Spleen (tissue), 11 donors: Measurements from ENCODE around the gene ATL1. TPM values are rescaled to one million over a fixed set of nuclear protein-coding genes. Genes with fewer than 3 reads are reported as not detected.
A peak's percentile ranks its signal among the peaks of the same experiment; 100 is the strongest.

Source experiments
- DNase-seq: peaks from one replicate; pipeline ENCODE4 v3.0.0-alpha.2; 2020
- H3K27ac ChIP-seq, 8 donors: fragments of 200-600 bp; sonication (generic) in 7 of 8; 1 replicate in 4 of 8; 2 replicates in 4 of 8; pipeline versions ENCODE4 v1.5.0 to v1.8.0; 2016 to 2021; ENCODE audit warnings: inconsistent platforms in 4 of 8, mild to moderate bottlenecking in 4 of 8, moderate library complexity in 1 of 8
- H3K27me3 ChIP-seq, 7 donors: fragments of 200-600 bp; sonication (generic) in 6 of 7; replicated peaks in 1 of 7; 1 replicate in 4 of 7; 2 replicates in 3 of 7; pipeline versions ENCODE4 v1.5.0 to v1.8.0; 2016 to 2021; ENCODE audit warnings: inconsistent platforms in 3 of 7, mild to moderate bottlenecking in 1 of 7
- H3K36me3 ChIP-seq, 6 donors: fragments of 200-600 bp; sonication (generic) in 5 of 6; 1 replicate in 4 of 6; 2 replicates in 2 of 6; pipeline versions ENCODE4 v1.5.0 to v1.8.0; 2016 to 2021; ENCODE audit warnings: inconsistent platforms in 2 of 6
- H3K4me1 ChIP-seq, 6 donors: fragments of 200-600 bp; sonication (generic) in 5 of 6; 1 replicate in 3 of 6; 2 replicates in 3 of 6; pipeline versions ENCODE4 v1.5.0 to v1.8.0; 2016 to 2021; ENCODE audit warnings: inconsistent platforms in 3 of 6
- H3K4me3 ChIP-seq, 8 donors: fragments of 200-600 bp; sonication (generic) in 7 of 8; 1 replicate in 4 of 8; 2 replicates in 4 of 8; pipeline versions ENCODE4 v1.5.0 to v1.8.0; 2016 to 2021; ENCODE audit warnings: inconsistent platforms in 4 of 8, mild to moderate bottlenecking in 4 of 8, moderate library complexity in 2 of 8
- H3K9me3 ChIP-seq, 8 donors: fragments of 200-600 bp; sonication (generic) in 7 of 8; 1 replicate in 4 of 8; 2 replicates in 4 of 8; pipeline versions ENCODE4 v1.5.0 to v1.8.0; 2016 to 2021; ENCODE audit warnings: inconsistent platforms in 4 of 8
- CTCF ChIP-seq, 11 experiments: fragments of 200-600 bp in 7 of 11; fragments of 450-650 bp in 4 of 11; sonication (generic) in 4 of 11; IDR thresholded peaks in 8 of 11; conservative IDR thresholded peaks in 3 of 11; 1 replicate in 7 of 11; 2 replicates in 4 of 11; pipeline versions ENCODE4 v1.4.0 to v1.8.0; 2016 to 2021; ENCODE audit warnings: antibody characterized with exemption in 11 of 11, inconsistent platforms in 4 of 11, mild to moderate bottlenecking in 1 of 11
- POLR2A ChIP-seq, 3 donors: fragments of 450-650 bp; IDR thresholded peaks; one replicate each; pipeline ENCODE4 v1.5.1; 2017; ENCODE audit warnings: antibody characterized with exemption in 3 of 3, mild to moderate bottlenecking in 1 of 3
- POLR2AphosphoS5 ChIP-seq, 3 donors: sonication (generic); formaldehyde crosslinking; IDR thresholded peaks; one replicate each; pipeline ENCODE4 v1.5.1; 2017; ENCODE audit warnings: antibody characterized with exemption in 3 of 3
- WGBS, 5 donors: extraction: QIAGEN DNeasy Blood & Tissue Kit in 3 of 5; methylation state at CpG; one replicate each; pipeline versions ENCODE4 v1.1.5 to v1.1.7; 2013 to 2018; 5-methylcytosine and 5-hydroxymethylcytosine counted together
- intact Hi-C: fragments of 100-400 bp; cut with DNase I; formaldehyde crosslinking; loops from one replicate; pipeline ENCODE4 v1.15.0; 2023; ENCODE audit warnings: low total_unique reads
- polyA plus RNA-seq, 3 donors: library from polyadenylated mRNA; stranded (reverse); fragments of 200-250 nt; gene quantifications; one replicate each; pipeline ENCODE4 v1.2.1, GENCODE V29; 2013
- total RNA-seq, 7 donors: library from RNA; depleted of rRNA in 3 of 7; stranded (reverse); fragments of >200 nt in 3 of 7; fragmentation: NEBNext Ultra II Directional in 4 of 7; extraction: Animal tissue kit (Norgen Biotek cat#: 25700) in 4 of 7; gene quantifications; one replicate each; pipeline versions ENCODE4 v1.1.0 to v1.2.1, GENCODE V29; 2016 to 2021
- donor health status: healthy with polysubstance abuse.
- donor health status: DM: no; HTN: no; CAD: no; lungs with moderate emphysema.
- donor health status: DM: no; HTN: no; CAD: no.
- donor health status: Bipolar disorder and iron deficiency.
- donor health status: healthy.
- donor health status: DM: no; HTN: no; CAD: no.
- donor health status: DM: yes; HTN: yes; CAD: no.

The ATL1 gene
- total and polyA plus RNA-seq, 10 donors, result 0.91 to 3.2 (median 1.5) TPM

- TF ChIP-seq CTCF (IDR thresholded peaks at IDR 0.05 in 8 of 11, conservative IDR thresholded peaks at IDR 0.05 in 3 of 11) (no peak), POLR2AphosphoS5 (IDR thresholded peaks at IDR 0.05) (no peak)
- intact Hi-C loops, result loop anchor here (10.0 kb wide), 1 partner anchor 99 kb away; no protein-coding TSS in a partner anchor
- H3K9me3 ChIP-seq, result no peaks in the 10 kb centered on the region
- no peak overlapping the region for H3K27ac ChIP-seq
- H3K4me1 ChIP-seq, result no peaks in the 10 kb centered on the region
- H3K4me3 ChIP-seq, result no peak overlapping the region
- no peaks in the 10 kb centered on the region for H3K36me3 ChIP-seq
- H3K27me3 ChIP-seq, result no peaks in the 10 kb centered on the region
- DNase-seq, result no peak
- 94 to 97% (median 96%) methylated on average over 2 of the region's 2 CpGs for WGBS, 5 donors
Observed at GRCh38 chr14:50616275-50616674, 56.3 kb downstream of the ATL1 start.

- Histone ChIP-seq H3K27me3 (no peaks in the 10 kb centered on the region), H3K27ac (no peak overlapping the region), H3K4me1 (no peaks in the 10 kb centered on the region), H3K9me3 (no peaks in the 10 kb centered on the region), H3K36me3 (no peaks in the 10 kb centered on the region), H3K4me3 (no peak overlapping the region)
- TF ChIP-seq POLR2AphosphoS5 (IDR thresholded peaks at IDR 0.05) (no peak), POLR2A (IDR thresholded peaks at IDR 0.05) (no peak), CTCF (IDR thresholded peaks at IDR 0.05 in 8 of 11, conservative IDR thresholded peaks at IDR 0.05 in 3 of 11) (peak in 9 of 11 experiments; percentile 16 to 62 (median 43))
- intact Hi-C loops, result loop anchor here (10.0 kb wide), 1 partner anchor 95 kb away; no protein-coding TSS in a partner anchor
- DNase-seq, result no peak
- 78 to 91% (median 84%) methylated on average over 5 of the region's 5 CpGs for WGBS, 5 donors
Observed at GRCh38 chr14:50619569-50620141, 59.7 kb downstream of the ATL1 start.

- intact Hi-C loops, result no loop called here
- H3K27me3 ChIP-seq, result no peaks in the 10 kb centered on the region
- H3K4me3 ChIP-seq, result no peak overlapping the region
- no peak overlapping the region for H3K27ac ChIP-seq
- no peak for DNase-seq
- no peaks in the 10 kb centered on the region for H3K4me1 ChIP-seq
- 74 to 92% (median 82%) methylated on average over 4 of the region's 4 CpGs for WGBS, 5 donors
- no peaks in the 10 kb centered on the region for H3K9me3 ChIP-seq
- TF ChIP-seq CTCF (IDR thresholded peaks at IDR 0.05 in 8 of 11, conservative IDR thresholded peaks at IDR 0.05 in 3 of 11), result no peak
- no peak for TF ChIP-seq POLR2AphosphoS5 (IDR thresholded peaks at IDR 0.05)
- no peak for TF ChIP-seq POLR2A (IDR thresholded peaks at IDR 0.05)
- H3K36me3 ChIP-seq, result no peaks in the 10 kb centered on the region
Observed at GRCh38 chr14:50620341-50620740, 60.4 kb downstream of the ATL1 start.

- TF ChIP-seq CTCF (IDR thresholded peaks at IDR 0.05 in 8 of 11, conservative IDR thresholded peaks at IDR 0.05 in 3 of 11) (no peak), POLR2A (IDR thresholded peaks at IDR 0.05) (no peak), POLR2AphosphoS5 (IDR thresholded peaks at IDR 0.05) (no peak)
- H3K9me3 ChIP-seq, result no peaks in the 10 kb centered on the region
- H3K36me3 ChIP-seq, result peaks cover 0 to 11% (median 0%) of the 10 kb centered on the region in 6 donors
- no peak overlapping the region for H3K4me3 ChIP-seq
- no peak overlapping the region for H3K27ac ChIP-seq
- intact Hi-C loops, result no loop called here
- H3K4me1 ChIP-seq, result no peaks in the 10 kb centered on the region
- 72 to 89% (median 85%) methylated on average over 1 of the region's 1 CpG for WGBS, 5 donors
- H3K27me3 ChIP-seq, result no peaks in the 10 kb centered on the region
- no peak for DNase-seq
Observed at GRCh38 chr14:50622978-50623377, 63.0 kb downstream of the ATL1 start.
